Measurements from ENCODE around the gene TMPRSS9.

The TMPRSS9 gene

GRCh38 chr19:2423071-2423914, 63.2 kb downstream of the TMPRSS9 start:
- ChIA-PET CTCF (interaction anchor here (1.0 kb wide), 1 partner anchor 8 kb away, joined by 3 read pairs; no protein-coding TSS in a partner anchor), POLR2A (interaction anchor here (0.6 to 2.5 kb wide), 6 partner anchors 11 to 830 kb away, joined by 3 to 12 read pairs (median 4); partner anchors contain the start of gene GADD45B)
- Histone ChIP-seq H3K4me3 (ENCODE audit: low read depth, low read length) (no peak overlapping the region), H3K27ac (ENCODE audit: extremely low read depth, low read depth, low read length) (no peak overlapping the region), H3K9me3 (ENCODE audit: control insufficient read depth, insufficient read depth, low read depth, low read length) (no peaks in the 10 kb centered on the region), H3K4me1 (ENCODE audit: control insufficient read depth, insufficient read depth, low read length) (0 out of 2 replicates have a peak, but pooled peaks cover 3% of the 10 kb centered on the region), H3K36me3 (ENCODE audit: control insufficient read depth in 2 of 2, insufficient read depth in 1 of 2, low read length in 2 of 2) (peaks cover 3 to 24% of the 10 kb centered on the region in 2 experiments; a peak in 2 of 3 replicates)
- TF ChIP-seq ZNF76 (tag by site-specific recombination; IDR thresholded peaks at IDR 0.05; ENCODE audit: borderline replicate concordance, low read depth) (no peak), ZNF623 (tag by site-specific recombination; IDR thresholded peaks at IDR 0.05) (peak; percentile 50), ZNF132 (tag by site-specific recombination; IDR thresholded peaks at IDR 0.05; ENCODE audit: borderline replicate concordance) (no peak)

DNA sequence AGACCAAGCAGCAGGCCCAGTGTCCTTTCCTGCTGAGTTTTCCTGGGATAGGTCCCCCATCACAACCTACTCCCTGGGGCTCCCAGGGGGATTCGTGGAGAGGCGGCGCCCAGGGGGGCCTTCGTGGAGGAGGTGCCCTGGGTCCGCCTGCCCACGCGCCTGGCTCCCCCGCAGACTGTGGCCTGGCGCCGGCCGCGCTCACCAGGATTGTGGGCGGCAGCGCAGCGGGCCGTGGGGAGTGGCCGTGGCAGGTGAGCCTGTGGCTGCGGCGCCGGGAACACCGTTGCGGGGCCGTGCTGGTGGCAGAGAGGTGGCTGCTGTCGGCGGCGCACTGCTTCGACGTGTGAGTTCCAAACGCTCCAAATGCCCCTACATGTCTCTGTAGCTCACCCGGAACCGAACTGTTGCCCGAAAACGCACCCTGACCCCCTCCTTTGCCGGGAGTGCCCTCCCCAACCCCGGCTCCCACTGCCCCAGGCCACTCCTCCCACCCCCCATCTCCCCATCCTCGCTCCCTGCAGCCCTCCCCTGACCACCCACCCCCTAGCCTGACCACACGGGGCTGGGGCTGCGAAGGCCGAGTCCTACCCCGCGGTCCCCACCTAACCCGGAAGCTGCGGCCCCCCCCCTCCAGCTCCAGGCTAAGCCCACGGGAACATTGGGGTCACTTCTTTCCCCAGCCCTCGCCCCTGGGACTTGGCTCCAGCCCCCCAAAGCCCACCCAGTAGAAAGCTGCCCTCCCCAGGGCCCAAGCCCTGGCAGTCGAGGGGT, 64.0 kb downstream of the TMPRSS9 start:
- Histone ChIP-seq H3K4me3 (ENCODE audit: low read depth, low read length) (no peak overlapping the region), H3K9me3 (ENCODE audit: control insufficient read depth, insufficient read depth, low read depth, low read length) (no peaks in the 10 kb centered on the region), H3K36me3 (ENCODE audit: control insufficient read depth in 2 of 2, insufficient read depth in 1 of 2, low read length in 2 of 2) (peaks cover 3 to 27% of the 10 kb centered on the region in 2 experiments; a peak in 2 of 3 replicates), H3K27ac (ENCODE audit: extremely low read depth, low read depth, low read length) (no peak overlapping the region), H3K4me1 (ENCODE audit: control insufficient read depth, insufficient read depth, low read length) (0 out of 2 replicates have a peak, but pooled peaks cover 6% of the 10 kb centered on the region)
- TF ChIP-seq ZNF350 (tag by site-specific recombination; IDR thresholded peaks at IDR 0.05) (no peak), ZFP41 (tag by site-specific recombination; IDR thresholded peaks at IDR 0.05; ENCODE audit: borderline replicate concordance) (no peak), ZFHX2 (tag by site-specific recombination; conservative IDR thresholded peaks at IDR 0.05) (0 out of 2 replicates have a peak, but pooled peaks have one; percentile 21), ZNF549 (tag by site-specific recombination; IDR thresholded peaks at IDR 0.05) (no peak), OSR2 (tag by site-specific recombination; IDR thresholded peaks at IDR 0.05) (no peak), MZF1 (tag by site-specific recombination; IDR thresholded peaks at IDR 0.05; ENCODE audit: borderline replicate concordance) (no peak)
- TF ChIP-seq, protein P1, sequence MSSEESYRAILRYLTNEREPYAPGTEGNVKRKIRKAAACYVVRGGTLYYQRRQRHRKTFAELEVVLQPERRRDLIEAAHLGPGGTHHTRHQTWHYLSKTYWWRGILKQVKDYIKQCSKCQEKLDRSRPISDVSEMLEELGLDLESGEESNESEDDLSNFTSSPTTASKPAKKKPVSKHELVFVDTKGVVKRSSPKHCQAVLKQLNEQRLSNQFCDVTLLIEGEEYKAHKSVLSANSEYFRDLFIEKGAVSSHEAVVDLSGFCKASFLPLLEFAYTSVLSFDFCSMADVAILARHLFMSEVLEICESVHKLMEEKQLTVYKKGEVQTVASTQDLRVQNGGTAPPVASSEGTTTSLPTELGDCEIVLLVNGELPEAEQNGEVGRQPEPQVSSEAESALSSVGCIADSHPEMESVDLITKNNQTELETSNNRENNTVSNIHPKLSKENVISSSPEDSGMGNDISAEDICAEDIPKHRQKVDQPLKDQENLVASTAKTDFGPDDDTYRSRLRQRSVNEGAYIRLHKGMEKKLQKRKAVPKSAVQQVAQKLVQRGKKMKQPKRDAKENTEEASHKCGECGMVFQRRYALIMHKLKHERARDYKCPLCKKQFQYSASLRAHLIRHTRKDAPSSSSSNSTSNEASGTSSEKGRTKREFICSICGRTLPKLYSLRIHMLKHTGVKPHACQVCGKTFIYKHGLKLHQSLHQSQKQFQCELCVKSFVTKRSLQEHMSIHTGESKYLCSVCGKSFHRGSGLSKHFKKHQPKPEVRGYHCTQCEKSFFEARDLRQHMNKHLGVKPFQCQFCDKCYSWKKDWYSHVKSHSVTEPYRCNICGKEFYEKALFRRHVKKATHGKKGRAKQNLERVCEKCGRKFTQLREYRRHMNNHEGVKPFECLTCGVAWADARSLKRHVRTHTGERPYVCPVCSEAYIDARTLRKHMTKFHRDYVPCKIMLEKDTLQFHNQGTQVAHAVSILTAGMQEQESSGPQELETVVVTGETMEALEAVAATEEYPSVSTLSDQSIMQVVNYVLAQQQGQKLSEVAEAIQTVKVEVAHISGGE (tag by site-specific recombination; conservative IDR thresholded peaks at IDR 0.05; ENCODE audit: low read depth) = no peak
- ChIA-PET CTCF (interaction anchor here (0.5 to 0.6 kb wide), 2 partner anchors 12 to 78 kb away, joined by 3 read pairs; no protein-coding TSS in a partner anchor), POLR2A (interaction anchor here (0.6 to 0.7 kb wide), 2 partner anchors 40 to 1723 kb away, joined by 3 to 4 read pairs; no protein-coding TSS in a partner anchor)

DNA sequence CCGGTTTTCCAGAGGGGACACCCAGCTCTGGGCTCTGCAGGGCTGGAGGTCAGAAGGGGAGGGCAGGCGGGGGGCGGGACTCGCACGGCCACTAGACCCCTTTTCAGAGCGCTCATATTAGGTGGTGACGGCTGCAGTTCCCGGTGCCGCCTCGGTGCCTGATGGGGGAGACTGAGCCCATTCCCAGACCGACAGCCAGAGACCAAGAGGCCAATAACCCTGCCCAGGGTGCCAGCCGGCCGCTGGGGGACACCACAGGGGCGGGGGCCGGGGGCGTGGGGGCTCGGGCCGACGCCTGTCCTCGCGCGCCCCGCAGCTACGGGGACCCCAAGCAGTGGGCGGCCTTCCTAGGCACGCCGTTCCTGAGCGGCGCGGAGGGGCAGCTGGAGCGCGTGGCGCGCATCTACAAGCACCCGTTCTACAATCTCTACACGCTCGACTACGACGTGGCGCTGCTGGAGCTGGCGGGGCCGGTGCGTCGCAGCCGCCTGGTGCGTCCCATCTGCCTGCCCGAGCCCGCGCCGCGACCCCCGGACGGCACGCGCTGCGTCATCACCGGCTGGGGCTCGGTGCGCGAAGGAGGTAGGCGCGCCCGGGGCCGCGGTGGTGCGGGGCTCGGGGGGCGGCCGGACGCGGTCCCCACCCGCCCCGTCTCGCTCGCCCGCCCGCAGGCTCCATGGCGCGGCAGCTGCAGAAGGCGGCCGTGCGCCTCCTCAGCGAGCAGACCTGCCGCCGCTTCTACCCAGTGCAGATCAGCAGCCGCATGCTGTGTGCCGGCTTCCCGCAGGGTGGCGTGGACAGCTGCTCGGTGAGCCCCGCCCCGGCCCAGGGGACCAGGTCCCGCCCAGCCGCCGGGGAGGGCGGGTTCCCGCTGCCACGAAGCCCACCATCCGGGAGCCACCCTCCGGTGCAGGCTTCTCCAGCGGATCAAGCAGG, 64.9 kb downstream of the TMPRSS9 start:
- H3K36me3 ChIP-seq (ENCODE audit: control insufficient read depth in 2 of 2, insufficient read depth in 1 of 2, low read length in 2 of 2) = peaks cover 3 to 36% of the 10 kb centered on the region in 2 experiments; a peak in 2 of 3 replicates
- POLR2A ChIA-PET = interaction anchor here (0.6 to 4.0 kb wide), 3 partner anchors 41 to 1724 kb away, joined by 3 to 68 read pairs (median 4); partner anchors contain the start of gene GADD45B
- no peak overlapping the region for H3K27ac ChIP-seq (ENCODE audit: extremely low read depth, low read depth, low read length)
- no peak overlapping the region for H3K4me3 ChIP-seq (ENCODE audit: low read depth, low read length)
- CTCF ChIA-PET = interaction anchor here (0.5 to 0.6 kb wide), 3 partner anchors 9 to 78 kb away, joined by 3 read pairs; no protein-coding TSS in a partner anchor
- TF ChIP-seq SP2 (tag by site-specific recombination; IDR thresholded peaks at IDR 0.05) (peak; percentile 23), ZNF391 (tag by site-specific recombination; IDR thresholded peaks at IDR 0.05; ENCODE audit: borderline replicate concordance, low read depth) (no peak)
- H3K9me3 ChIP-seq (ENCODE audit: control insufficient read depth, insufficient read depth, low read depth, low read length) = no peaks in the 10 kb centered on the region
- 0 out of 2 replicates have a peak, but pooled peaks cover 6% of the 10 kb centered on the region for H3K4me1 ChIP-seq (ENCODE audit: control insufficient read depth, insufficient read depth, low read length)

All from HEK293 (cell line).